GM06990 (cell line): ENCODE measurements around the gene VSIG10.
A peak's percentile ranks its signal among the peaks of the same experiment; 100 is the strongest.

Experiments
- DNase-seq: peaks from one replicate; pipeline ENCODE4 v3.0.0-alpha.2; 2011; ENCODE audit not compliant: insufficient read length; ENCODE audit errors: extremely low read depth
- H3K27me3 ChIP-seq: replicated peaks from 2 replicates; pipeline ENCODE4 v1.6.0; 2011; ENCODE audit warnings: low read length; ENCODE audit not compliant: control insufficient read depth, insufficient read depth
- H3K36me3 ChIP-seq: 2 replicates; pipeline ENCODE4 v1.5.1; 2011; ENCODE audit warnings: low read length; ENCODE audit not compliant: control insufficient read depth, insufficient read depth
- H3K4me3 ChIP-seq: replicated peaks from 2 replicates; pipeline ENCODE4 v1.5.1; 2011; ENCODE audit warnings: low read depth, mild to moderate bottlenecking, control low read depth, low read length
- TF ChIP-seq, protein P1 (sequence below): IDR thresholded peaks from 2 replicates; pipeline ENCODE4 v1.5.1; 2011; ENCODE audit warnings: low read length, control low read depth, mild to moderate bottlenecking, inconsistent platforms; ENCODE audit not compliant: insufficient read depth, poor library complexity, severe bottlenecking

Gene VSIG10

DNA sequence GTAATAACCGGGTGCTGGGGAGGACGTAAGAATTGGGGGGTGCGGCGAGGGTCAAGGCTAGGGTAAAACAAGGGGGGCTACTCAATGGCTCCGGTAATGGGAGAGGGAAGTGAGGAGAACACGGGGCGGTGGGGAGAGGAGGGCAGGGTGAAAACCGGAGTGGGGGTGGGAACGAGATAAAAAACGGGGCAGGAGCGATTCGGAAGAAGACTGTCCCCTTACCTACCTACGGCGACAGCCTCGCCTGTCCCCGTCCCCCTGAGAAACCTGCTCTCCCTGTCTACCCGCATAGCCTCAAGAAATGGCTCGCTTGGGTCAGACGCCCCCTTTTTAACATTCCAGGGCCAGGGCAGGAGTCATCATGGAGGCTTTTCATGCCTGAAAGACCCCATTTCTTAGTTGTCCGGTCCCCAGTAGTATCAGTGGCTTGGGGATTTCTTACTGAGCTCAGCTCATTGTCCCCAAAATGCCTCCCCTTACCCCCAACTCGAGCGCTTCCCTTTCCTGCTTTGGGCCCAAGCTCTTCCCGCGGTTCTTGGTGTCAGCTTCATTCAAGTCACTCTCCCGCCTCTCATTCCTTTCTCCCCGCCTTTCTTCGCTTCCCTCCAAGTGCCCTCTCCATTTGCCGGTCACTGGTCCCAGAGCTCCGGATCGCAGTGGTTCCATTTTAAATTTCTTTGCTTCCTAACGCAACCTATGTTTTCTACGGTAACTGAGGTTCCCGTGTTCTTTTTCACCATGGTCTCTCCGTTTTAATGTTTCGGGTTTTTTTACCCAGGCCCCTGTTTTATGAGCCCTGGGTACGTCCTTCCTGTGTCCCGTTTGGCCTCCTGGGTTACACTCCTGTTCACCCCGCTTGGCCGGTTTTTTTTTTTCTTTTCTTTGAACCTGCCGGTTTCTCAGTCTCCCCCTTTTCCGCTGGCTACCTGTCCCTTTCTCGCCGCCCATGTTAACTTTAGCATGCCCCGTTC lies 41.7 kb downstream of the VSIG10 start:
- Histone ChIP-seq H3K27me3 (no peaks in the 10 kb centered on the region; the same call in 1 of the 2 replicates), H3K4me3 (peak overlapping the region; percentile 89), H3K36me3 (no peaks in the 10 kb centered on the region; the same call in 1 of the 2 replicates)
- peak; percentile 38 for DNase-seq
- TF ChIP-seq, protein P1, sequence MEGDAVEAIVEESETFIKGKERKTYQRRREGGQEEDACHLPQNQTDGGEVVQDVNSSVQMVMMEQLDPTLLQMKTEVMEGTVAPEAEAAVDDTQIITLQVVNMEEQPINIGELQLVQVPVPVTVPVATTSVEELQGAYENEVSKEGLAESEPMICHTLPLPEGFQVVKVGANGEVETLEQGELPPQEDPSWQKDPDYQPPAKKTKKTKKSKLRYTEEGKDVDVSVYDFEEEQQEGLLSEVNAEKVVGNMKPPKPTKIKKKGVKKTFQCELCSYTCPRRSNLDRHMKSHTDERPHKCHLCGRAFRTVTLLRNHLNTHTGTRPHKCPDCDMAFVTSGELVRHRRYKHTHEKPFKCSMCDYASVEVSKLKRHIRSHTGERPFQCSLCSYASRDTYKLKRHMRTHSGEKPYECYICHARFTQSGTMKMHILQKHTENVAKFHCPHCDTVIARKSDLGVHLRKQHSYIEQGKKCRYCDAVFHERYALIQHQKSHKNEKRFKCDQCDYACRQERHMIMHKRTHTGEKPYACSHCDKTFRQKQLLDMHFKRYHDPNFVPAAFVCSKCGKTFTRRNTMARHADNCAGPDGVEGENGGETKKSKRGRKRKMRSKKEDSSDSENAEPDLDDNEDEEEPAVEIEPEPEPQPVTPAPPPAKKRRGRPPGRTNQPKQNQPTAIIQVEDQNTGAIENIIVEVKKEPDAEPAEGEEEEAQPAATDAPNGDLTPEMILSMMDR = no peak

DNA sequence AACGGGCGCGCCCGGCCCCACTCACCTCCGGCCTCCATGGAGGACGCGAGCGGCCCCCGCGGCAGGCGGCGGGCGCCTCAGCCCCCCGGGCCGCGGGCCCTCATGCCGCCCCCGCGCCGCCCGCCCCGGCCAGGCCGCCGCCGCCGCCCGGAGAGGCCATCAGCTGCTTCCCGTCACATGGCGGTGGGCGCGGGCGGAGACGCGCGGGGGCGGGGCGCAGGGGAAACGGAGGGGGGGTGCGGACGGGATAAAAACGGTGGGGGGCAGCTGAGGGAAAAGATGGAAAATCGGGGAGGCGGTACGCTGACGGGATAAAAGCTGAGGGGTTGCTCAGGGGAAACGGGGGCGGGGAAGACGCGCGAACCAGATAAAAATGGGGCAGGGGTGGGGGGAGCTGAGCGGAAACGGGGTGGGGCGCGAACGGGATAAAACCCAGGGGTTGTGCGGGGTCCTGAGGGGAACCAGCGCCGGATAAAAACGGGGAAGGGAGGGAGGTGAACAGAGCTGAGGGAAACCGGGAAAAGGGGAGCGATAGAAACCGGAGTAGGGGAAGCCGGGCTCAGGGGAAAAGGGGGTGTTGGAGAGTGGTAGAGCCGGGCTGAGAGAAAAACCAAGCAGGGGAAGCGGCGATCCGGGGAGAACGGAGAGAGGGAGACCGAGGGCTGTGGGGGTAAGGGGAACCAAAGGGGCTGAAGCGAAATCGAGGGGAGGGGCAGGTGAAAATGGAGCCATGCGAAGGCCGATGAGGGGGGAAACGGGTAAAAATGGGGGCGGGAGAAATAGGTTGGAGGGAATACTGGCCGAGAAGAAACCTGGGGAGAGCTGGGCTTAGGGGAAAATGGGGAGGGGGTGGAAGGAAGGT lies 42.6 kb downstream of the VSIG10 start, which contains the start of gene WSB2:
TSS of gene WSB2 (minus strand) at position 169 of the 862 bp plus-strand sequence. CDS start at position 38, 131 bp downstream.
- TF ChIP-seq, protein P1 = no peak
- H3K4me3 ChIP-seq = peak within 1 kb of the TSS; percentile 89
- no peaks in the 10 kb centered on the region; the same call in 1 of the 2 replicates for H3K27me3 ChIP-seq
- DNase-seq = peak; percentile 53
- no peaks in the 10 kb centered on the region; the same call in 1 of the 2 replicates for H3K36me3 ChIP-seq

DNA sequence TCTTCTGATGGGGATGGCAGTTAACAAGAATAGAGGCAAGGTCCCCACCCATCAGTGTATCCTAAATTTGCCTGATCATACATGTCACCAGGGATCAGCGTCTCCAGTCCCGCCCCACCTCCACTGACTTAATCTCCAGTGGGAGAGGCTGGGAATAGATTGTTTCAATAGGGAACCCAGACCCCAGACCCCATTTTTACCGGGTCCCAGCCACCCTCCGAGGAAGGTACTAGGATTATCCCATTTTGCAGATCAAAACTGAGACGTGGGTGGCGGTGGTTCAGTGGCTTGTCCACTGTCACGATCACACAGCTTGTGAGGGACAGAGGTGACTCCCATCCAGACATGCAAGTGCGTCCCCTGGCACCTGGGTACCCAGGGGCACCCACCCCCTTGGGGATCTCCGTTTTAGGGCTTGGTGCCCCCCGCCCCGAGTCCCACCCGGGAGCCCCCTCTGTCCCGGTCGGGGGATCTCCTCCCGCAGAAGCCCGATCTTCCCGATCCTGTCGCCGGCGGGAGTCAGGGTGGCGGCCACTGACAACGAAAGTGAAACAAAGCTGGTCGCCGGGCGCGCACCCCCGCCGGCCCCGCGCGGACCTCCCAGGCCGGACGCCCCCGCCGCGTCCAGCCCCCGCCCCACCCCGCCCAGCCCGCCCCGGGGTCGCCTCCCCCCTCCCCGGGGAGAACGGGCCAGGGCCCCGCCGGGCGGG lies 43.4 kb downstream of the VSIG10 start:
- Histone ChIP-seq H3K4me3 (peak overlapping the region; percentile 89), H3K27me3 (no peaks in the 10 kb centered on the region)
- peak; percentile 64 for DNase-seq

DNA sequence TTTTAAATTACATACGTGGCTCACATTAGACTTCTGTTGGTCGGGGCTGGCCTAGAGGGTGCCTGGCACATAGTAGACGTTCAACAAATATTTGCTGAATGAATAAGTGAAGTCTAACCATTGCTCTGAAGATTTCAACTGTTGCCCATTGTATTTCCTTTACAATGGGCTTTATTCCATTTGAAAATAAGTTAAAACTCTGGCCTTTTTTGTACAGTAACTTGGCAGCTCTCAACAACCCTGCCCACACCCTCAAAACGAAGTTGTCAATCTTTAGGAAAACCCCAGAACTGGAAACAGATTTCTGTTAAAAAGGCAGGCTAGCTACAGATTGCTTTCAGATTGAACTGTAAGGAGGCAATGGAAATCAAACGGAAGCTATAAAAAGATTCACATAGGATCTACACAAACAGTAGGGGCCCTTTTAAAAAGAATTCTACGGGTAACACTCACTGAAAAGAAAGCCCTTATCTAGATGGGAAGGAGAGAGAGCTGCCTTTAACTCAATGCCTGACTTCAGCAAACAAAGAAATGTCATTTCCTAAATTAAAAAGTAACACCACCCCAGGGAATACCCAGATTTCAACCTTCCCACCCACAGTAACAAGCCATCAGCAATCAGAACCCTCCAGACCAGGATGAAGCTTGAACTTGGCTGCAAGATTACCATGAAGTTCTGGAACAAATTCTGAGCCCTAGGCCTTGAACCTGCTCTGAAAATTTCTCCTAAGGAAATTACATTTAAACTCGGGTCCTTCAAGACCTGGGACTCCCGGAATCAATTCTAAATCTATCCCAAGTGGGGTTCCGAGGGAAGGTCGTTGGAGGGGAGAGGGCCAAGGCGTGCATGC lies 44.2 kb downstream of the VSIG10 start:
- Histone ChIP-seq H3K4me3 (peak overlapping the region; percentile 89), H3K27me3 (no peaks in the 10 kb centered on the region), H3K36me3 (no peaks in the 10 kb centered on the region; the same call in 1 of the 2 replicates)
- no peak for DNase-seq
- TF ChIP-seq, protein P1 = no peak

More for the DNA sequence above, 43.4 kb downstream of the VSIG10 start:
- TF ChIP-seq, protein P1 = no peak
- no peaks in the 10 kb centered on the region; the same call in 1 of the 2 replicates for H3K36me3 ChIP-seq
